ENCODE measurements around the gene MLIP. TPM values are rescaled to one million over a fixed set of nuclear protein-coding genes. Genes with fewer than 3 reads are reported as not detected.

The MLIP gene
- total RNA-seq, 6 experiments from 2014 or later: not detected

DNA sequence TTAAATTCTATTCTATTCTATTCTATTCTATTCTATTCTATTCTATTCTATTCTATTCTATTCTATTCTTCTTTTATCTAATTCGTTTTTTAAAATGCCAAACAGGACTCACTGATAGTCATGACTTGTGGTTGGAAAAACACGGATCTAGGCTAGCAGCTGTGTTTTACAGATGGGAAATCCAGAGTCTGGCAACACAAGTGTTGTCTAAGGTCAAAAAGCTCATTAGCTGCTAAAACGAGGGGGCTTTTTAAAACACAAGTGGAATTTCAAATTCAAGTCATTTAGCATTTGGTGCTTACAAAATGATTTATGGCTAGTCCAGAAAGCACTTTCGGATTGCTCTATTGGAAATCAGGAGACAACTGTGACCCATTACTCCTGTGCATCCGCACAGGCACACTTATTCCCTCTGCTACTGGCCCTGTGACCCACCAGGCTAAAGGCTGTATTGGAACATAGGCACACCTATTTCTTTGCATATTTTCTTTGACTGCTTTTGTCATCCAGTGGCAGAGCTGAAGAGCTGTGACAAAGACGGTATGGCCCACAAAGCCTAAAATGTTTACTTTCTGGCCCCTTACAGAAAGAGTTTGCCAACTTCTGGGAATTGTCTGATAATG is 17.8 kb upstream of the MLIP start:
- Mint-ChIP-seq H3K27me3 (ENCODE audit: insufficient read depth) (peaks cover 2% of the 10 kb centered on the region; the same call in 1 of the 2 replicates), H3K4me1 (ENCODE audit: low read depth) (no peaks in the 10 kb centered on the region), H3K27ac (no peak overlapping the region), H3K4me3 (no peak overlapping the region), H3K36me3 (ENCODE audit: low read depth) (no peaks in the 10 kb centered on the region), H3K9me3 (no peaks in the 10 kb centered on the region)
- TF ChIP-seq, protein P1, sequence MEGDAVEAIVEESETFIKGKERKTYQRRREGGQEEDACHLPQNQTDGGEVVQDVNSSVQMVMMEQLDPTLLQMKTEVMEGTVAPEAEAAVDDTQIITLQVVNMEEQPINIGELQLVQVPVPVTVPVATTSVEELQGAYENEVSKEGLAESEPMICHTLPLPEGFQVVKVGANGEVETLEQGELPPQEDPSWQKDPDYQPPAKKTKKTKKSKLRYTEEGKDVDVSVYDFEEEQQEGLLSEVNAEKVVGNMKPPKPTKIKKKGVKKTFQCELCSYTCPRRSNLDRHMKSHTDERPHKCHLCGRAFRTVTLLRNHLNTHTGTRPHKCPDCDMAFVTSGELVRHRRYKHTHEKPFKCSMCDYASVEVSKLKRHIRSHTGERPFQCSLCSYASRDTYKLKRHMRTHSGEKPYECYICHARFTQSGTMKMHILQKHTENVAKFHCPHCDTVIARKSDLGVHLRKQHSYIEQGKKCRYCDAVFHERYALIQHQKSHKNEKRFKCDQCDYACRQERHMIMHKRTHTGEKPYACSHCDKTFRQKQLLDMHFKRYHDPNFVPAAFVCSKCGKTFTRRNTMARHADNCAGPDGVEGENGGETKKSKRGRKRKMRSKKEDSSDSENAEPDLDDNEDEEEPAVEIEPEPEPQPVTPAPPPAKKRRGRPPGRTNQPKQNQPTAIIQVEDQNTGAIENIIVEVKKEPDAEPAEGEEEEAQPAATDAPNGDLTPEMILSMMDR (IDR thresholded peaks at IDR 0.05): no peak
- no peak for DNase-seq

DNA sequence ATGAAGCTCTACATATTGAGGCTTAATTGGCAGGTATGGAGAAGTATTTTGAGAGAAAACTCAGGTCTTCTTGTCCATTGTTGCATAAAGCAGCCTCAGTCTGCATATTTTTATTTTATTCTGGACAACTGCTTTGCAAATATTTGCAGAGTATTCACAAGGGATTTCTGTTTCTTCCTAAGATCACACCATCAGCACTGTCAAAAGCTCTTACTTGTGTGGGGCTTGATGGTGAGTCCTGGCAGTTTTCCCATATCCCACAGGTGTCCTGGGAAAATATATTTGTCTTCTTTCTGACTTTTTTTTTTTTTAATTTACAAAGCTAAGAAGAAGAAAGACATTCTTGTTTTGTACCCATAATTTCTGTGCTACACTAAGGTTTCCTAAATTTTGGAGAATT is 16.9 kb upstream of the MLIP start:
- Mint-ChIP-seq H3K36me3 (ENCODE audit: low read depth) (no peaks in the 10 kb centered on the region), H3K27ac (no peak overlapping the region), H3K4me3 (no peak overlapping the region), H3K4me1 (ENCODE audit: low read depth) (no peaks in the 10 kb centered on the region), H3K9me3 (no peaks in the 10 kb centered on the region), H3K27me3 (ENCODE audit: insufficient read depth) (peaks cover 2% of the 10 kb centered on the region; the same call in 1 of the 2 replicates)
- no peak for DNase-seq
- TF ChIP-seq, protein P1 (IDR thresholded peaks at IDR 0.05): no peak

DNA sequence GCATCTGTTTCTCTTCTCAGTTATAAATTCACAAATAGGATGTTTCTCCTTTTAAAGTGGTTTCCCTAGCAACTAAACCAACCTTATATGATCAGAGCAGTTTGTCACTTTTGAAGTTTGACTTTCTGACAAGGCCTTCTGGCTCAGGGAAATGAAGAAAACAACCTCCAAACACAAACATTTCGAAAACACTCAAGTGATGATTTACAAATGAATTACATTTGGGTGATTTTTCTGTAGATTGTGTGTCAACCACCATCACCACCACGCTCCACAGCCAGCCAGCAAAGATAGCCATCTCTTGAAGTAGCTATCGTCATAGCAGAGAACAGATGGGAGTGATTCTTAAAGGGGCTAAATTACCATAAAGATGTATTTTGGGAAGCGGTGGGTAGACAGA is 16.5 kb upstream of the MLIP start:
- TF ChIP-seq, protein P1 (IDR thresholded peaks at IDR 0.05): no peak
- no peak overlapping the region for H3K4me3 Mint-ChIP-seq
- DNase-seq: no peak

DNA sequence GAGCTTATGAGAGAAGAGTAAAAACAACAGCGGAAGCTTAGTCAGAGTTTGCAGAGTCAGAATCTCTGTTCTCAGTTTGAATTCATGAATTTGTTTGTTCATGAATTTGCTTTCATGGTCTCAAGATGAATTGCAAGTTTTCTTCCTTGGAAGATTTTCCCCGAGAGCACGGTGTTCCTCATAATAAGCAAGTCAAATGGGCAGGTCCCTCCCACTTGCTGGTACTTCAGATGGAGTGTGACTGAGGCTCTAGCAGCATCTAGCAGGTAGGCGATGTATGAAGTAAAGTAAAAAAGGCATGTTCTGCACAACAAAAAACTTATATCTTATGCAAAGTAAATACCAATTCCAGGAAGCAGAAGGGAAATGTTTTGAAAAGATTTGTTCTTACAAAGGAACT is 15.5 kb upstream of the MLIP start:
- TF ChIP-seq, protein P1 (IDR thresholded peaks at IDR 0.05): no peak
- no peaks in the 10 kb centered on the region for H3K4me1 Mint-ChIP-seq (ENCODE audit: low read depth)
- H3K4me3 Mint-ChIP-seq: no peak overlapping the region
- H3K36me3 Mint-ChIP-seq (ENCODE audit: low read depth): no peaks in the 10 kb centered on the region
- H3K9me3 Mint-ChIP-seq: no peaks in the 10 kb centered on the region
- no peak for DNase-seq
- H3K27me3 Mint-ChIP-seq (ENCODE audit: insufficient read depth): peaks cover 2% of the 10 kb centered on the region; the same call in 1 of the 2 replicates
- H3K27ac Mint-ChIP-seq: no peak overlapping the region

More for the DNA sequence above, 16.5 kb upstream of the MLIP start:
- no peaks in the 10 kb centered on the region for H3K36me3 Mint-ChIP-seq (ENCODE audit: low read depth)
- H3K27ac Mint-ChIP-seq: no peak overlapping the region
- no peaks in the 10 kb centered on the region for H3K4me1 Mint-ChIP-seq (ENCODE audit: low read depth)
- no peaks in the 10 kb centered on the region for H3K9me3 Mint-ChIP-seq
- H3K27me3 Mint-ChIP-seq (ENCODE audit: insufficient read depth): peaks cover 2% of the 10 kb centered on the region; the same call in 1 of the 2 replicates

DNA sequence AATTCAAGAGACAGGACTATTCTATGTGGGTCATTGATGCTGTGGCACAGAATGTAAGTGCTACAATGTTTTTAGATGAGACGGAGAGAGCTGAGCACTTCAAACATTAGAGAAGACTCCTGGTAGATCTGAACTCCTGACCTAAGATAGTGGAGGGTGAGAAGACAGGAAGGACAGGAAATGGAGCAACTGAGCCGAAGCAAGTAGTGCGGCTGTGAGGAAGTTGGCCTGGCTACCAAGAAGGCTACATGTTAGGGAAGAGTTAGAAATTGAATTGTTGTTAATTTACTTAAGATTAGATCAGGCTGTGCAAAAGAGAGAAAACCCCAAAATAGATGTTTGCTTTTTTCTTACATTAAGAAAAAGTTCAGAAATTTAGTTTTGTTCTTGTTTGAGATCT is 14.4 kb upstream of the MLIP start:
- H3K27me3 Mint-ChIP-seq (ENCODE audit: insufficient read depth): peaks cover 2% of the 10 kb centered on the region; the same call in 1 of the 2 replicates
- no peaks in the 10 kb centered on the region for H3K9me3 Mint-ChIP-seq
- DNase-seq: no peak
- H3K27ac Mint-ChIP-seq: no peak overlapping the region
- H3K4me1 Mint-ChIP-seq (ENCODE audit: low read depth): no peaks in the 10 kb centered on the region
- TF ChIP-seq, protein P1 (IDR thresholded peaks at IDR 0.05): no peak
- no peak overlapping the region for H3K4me3 Mint-ChIP-seq
- H3K36me3 Mint-ChIP-seq (ENCODE audit: low read depth): no peaks in the 10 kb centered on the region
